Measurements from ENCODE around the gene ZFP92. TPM values are rescaled to one million over a fixed set of nuclear protein-coding genes. Genes with fewer than 3 reads are reported as not detected.

Gene ZFP92
- total and polyA plus RNA-seq, 2 of the 8 experiments (the other 6 are each of a cell fraction or from before 2014, with no cell fraction given): 0.14 to 0.41 TPM

GRCh38 chrX:153420851-153421599, 9.8 kb downstream of the ZFP92 start (continued):
- no peak for TF ChIP-seq SIN3A (conservative IDR thresholded peaks at IDR 0.05 in 1 of 2, IDR thresholded peaks at IDR 0.05 in 1 of 2; ENCODE audit: low read depth in 1 of 2, low read length in 2 of 2)
- no peak for TF ChIP-seq NRF1 (IDR thresholded peaks at IDR 0.05; ENCODE audit: low read depth, low read length)

Measured in H1 (cell line).